GM12864 (cell line): ENCODE results near the gene ACTBL2.

Experiments used
- DNase-seq: peaks from one replicate; pipeline ENCODE4 v3.0.0-alpha.2; 2011; ENCODE audit warnings: low read depth
- H3K4me3 ChIP-seq: 2 replicates; pipeline ENCODE4 v1.5.1; 2011; ENCODE audit warnings: mild to moderate bottlenecking, low read depth, low read length, control low read depth
- TF ChIP-seq, protein P1 (sequence below): IDR thresholded peaks from 2 replicates; pipeline ENCODE4 v1.5.1; 2011; ENCODE audit warnings: low read depth, mild to moderate bottlenecking, moderate library complexity, low read length, control low read depth, inconsistent platforms; ENCODE audit errors: missing control alignments

Gene ACTBL2

DNA sequence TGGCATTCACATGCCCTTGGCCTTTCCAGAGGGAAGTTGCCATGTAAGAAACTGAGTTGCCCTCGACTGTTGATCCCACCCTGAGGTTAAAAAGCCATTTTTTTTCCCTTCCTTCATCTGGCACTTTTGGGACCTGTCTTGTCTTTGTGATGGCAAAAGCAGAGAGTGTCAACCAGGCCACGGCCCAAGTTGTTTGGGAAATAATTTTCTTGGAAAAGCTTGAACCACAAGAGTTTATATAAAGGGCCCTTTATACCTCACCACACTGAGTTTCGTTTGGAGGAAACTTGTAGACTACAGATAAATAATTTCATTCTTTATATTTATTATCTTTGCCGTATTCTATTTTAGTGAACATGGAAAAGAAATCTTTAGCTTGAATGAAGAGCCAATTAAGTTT lies 34.3 kb downstream of the ACTBL2 start:
- DNase-seq: no peak
- H3K4me3 ChIP-seq: no peak overlapping the region
- TF ChIP-seq, protein P1, sequence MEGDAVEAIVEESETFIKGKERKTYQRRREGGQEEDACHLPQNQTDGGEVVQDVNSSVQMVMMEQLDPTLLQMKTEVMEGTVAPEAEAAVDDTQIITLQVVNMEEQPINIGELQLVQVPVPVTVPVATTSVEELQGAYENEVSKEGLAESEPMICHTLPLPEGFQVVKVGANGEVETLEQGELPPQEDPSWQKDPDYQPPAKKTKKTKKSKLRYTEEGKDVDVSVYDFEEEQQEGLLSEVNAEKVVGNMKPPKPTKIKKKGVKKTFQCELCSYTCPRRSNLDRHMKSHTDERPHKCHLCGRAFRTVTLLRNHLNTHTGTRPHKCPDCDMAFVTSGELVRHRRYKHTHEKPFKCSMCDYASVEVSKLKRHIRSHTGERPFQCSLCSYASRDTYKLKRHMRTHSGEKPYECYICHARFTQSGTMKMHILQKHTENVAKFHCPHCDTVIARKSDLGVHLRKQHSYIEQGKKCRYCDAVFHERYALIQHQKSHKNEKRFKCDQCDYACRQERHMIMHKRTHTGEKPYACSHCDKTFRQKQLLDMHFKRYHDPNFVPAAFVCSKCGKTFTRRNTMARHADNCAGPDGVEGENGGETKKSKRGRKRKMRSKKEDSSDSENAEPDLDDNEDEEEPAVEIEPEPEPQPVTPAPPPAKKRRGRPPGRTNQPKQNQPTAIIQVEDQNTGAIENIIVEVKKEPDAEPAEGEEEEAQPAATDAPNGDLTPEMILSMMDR: no peak

DNA sequence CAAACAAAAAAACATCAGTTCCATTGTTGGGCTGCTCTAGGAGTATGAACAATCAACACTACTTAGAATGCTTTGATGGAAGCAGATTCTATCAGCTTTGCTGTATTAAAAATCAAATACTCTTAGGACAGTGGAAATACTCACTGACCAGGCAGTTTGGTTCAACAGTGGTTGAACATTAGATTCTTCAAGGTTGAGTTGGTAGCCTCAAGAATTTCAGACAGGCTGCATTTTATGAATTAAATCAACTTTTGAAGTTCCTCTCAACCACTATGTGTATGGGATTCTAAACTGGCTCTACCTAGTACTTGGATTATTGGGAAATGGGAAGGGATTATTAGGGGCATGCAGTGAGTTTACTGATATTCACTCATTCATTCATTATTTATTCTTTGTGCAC lies 35.0 kb downstream of the ACTBL2 start:
- H3K4me3 ChIP-seq: no peak overlapping the region
- TF ChIP-seq, protein P1: no peak
- DNase-seq: no peak

DNA sequence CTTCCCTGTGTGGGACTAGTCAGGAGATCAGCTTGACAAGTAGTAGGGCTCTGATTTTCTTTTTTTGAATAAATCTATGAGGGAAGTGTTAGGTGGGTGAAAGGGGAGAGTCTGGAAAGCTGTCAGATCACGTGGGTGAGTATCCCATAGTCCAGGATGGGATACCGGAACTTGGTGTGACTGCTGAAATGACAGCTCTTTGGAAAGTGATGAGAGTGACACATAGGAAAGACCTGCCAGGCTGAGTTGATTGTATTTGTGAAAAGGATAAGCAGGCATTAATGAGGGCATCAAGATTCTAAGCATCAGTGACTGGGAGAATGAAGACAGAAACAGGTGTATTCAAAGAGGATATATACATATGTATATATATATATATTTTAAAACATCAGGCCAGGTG lies 35.6 kb downstream of the ACTBL2 start:
- no peak overlapping the region for H3K4me3 ChIP-seq
- TF ChIP-seq, protein P1: no peak
- DNase-seq: no peak

DNA sequence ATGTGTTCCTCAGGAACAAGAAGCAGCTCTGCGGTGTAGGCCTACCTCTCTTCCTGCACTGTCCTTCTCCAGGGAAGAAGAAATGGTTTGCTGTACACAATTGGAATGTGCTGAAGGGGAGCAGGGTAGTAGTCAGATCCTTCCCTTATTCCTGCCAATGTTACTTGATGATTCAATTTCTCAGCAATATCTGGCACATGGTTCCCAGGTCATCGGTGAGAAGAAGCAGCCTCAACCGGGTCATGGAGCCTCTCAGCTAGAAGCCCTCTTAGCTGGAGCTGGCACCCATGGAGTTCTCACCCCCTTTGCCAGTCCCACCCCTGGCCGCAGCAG lies 36.9 kb downstream of the ACTBL2 start:
- no peak for DNase-seq
- TF ChIP-seq, protein P1: no peak
- no peak overlapping the region for H3K4me3 ChIP-seq

DNA sequence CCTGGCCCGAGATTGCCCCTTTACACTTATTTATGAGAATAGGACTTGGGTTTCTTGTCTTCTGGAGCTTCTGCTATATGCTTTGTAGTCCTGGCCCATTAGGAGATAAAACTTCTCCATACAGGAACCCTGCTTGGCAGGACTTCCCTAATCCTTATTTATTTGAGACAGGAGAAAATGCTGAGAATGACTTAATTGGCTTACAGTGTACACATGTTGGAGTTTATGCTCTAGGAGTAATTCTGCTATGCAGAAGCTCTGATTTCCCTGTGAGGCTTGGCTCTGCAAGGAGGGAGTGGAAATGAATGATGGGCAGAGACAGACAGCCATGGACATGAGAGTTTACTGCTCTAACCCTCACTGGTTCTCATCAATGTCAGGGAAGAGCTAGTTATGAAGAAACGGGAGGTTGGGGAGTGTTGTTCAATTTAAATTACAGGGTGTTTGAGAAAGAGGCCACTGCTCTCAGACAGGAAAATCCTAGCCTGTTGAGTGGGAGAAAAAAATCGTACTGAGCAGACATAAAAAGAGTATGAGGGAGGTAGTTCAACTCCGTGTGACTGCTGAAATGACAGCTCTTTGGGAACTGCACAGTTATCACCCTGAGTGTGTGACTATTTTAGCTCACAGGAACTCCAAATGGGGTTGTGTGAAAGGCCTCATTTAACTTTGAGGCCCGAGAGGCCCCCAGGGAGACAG lies 37.5 kb downstream of the ACTBL2 start:
- no peak for DNase-seq
- TF ChIP-seq, protein P1: no peak
- H3K4me3 ChIP-seq: no peak overlapping the region

DNA sequence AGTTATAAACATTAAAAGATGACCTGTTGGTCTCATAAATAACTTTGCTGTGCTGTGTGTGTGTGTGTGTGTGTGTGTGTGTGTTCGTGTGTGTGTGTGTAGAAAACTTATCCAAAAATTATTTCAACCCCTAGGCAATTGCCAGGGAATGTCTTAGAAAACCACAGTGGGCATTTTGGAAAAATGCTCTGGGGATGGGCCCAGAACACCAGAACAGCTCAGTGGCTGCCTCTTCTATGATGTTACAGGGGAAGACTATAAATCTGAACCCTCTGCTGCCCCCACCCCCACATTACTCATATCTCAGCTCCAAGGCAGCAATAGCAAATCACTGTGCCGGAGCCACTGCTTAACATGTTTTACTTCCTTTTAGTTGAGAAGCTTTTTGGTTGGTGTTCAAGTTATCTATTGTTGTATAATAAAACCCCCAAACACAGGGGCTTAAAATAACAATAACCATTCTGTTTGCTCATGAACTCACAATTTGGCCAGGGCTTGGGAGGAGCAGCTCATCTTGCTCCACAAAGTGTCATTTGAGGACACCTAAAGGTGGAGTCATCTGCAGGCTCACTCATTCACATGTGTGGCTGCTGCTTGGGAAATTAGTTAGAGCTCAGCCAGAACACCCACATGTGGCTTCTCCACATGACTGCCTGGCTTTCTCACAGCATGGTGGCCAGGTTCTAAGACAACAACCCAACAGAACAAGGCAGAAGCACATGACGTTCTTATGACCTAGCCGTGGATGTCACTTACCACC lies 40.4 kb downstream of the ACTBL2 start:
- TF ChIP-seq, protein P1: no peak
- DNase-seq: peak; percentile 7
- H3K4me3 ChIP-seq: no peak overlapping the region
